ENCODE results near the gene HCK.

Gene HCK

GRCh38 chr20:32063695-32064094 is 11.7 kb downstream of the HCK start:
- no peak for DNase-seq

- no peak for DNase-seq
These were observed 12.6 kb downstream of the HCK start for GRCh38 chr20:32064667-32065066.

GRCh38 chr20:32067234-32067821 is 15.3 kb downstream of the HCK start:
- DNase-seq: no peak

GRCh38 chr20:32068174-32068573 is 16.1 kb downstream of the HCK start:
- DNase-seq: no peak

GRCh38 chr20:32069711-32070110 is 17.7 kb downstream of the HCK start:
- DNase-seq: no peak

GRCh38 chr20:32070282-32070681 is 18.2 kb downstream of the HCK start:
- no peak for DNase-seq

GRCh38 chr20:32070690-32071213 is 18.7 kb downstream of the HCK start:
- DNase-seq: no peak

- DNase-seq: no peak
These were observed 19.5 kb downstream of the HCK start for GRCh38 chr20:32071395-32072167.

GRCh38 chr20:32072168-32072750 is 20.2 kb downstream of the HCK start:
- DNase-seq: no peak

GRCh38 chr20:32075534-32075933 is 23.5 kb downstream of the HCK start:
- DNase-seq: no peak

- no peak for DNase-seq
These were observed 25.1 kb downstream of the HCK start for GRCh38 chr20:32077190-32077589.

GRCh38 chr20:32078322-32078721 is 26.3 kb downstream of the HCK start:
- DNase-seq: no peak

- no peak for DNase-seq
These were observed 26.7 kb downstream of the HCK start for GRCh38 chr20:32078791-32079190.

GRCh38 chr20:32079655-32080109 is 27.6 kb downstream of the HCK start:
- DNase-seq: no peak

- no peak for DNase-seq
These were observed 28.7 kb downstream of the HCK start for GRCh38 chr20:32080783-32081182.

- DNase-seq: no peak
These were observed 31.4 kb downstream of the HCK start for GRCh38 chr20:32083469-32083868.

GRCh38 chr20:32087070-32087469 is 35.0 kb downstream of the HCK start:
- no peak for DNase-seq

- no peak for DNase-seq
These were observed 36.7 kb downstream of the HCK start for GRCh38 chr20:32088759-32089158.

- DNase-seq: no peak
These were observed 37.8 kb downstream of the HCK start for GRCh38 chr20:32089637-32090362.

GRCh38 chr20:32091888-32092346 is 39.9 kb downstream of the HCK start:
- peak; percentile 52 for DNase-seq

- DNase-seq: no peak
These were observed 46.7 kb downstream of the HCK start for GRCh38 chr20:32098786-32099185.

- no peak for DNase-seq
These were observed 56.9 kb downstream of the HCK start for GRCh38 chr20:32108814-32109391.
